Measurements from ENCODE around the gene LTA4H. TPM values are rescaled to one million over a fixed set of nuclear protein-coding genes. Genes with fewer than 3 reads are reported as not detected.

The LTA4H gene
- total RNA-seq, 1 donor from 2014 or later, result 567 TPM

DNA sequence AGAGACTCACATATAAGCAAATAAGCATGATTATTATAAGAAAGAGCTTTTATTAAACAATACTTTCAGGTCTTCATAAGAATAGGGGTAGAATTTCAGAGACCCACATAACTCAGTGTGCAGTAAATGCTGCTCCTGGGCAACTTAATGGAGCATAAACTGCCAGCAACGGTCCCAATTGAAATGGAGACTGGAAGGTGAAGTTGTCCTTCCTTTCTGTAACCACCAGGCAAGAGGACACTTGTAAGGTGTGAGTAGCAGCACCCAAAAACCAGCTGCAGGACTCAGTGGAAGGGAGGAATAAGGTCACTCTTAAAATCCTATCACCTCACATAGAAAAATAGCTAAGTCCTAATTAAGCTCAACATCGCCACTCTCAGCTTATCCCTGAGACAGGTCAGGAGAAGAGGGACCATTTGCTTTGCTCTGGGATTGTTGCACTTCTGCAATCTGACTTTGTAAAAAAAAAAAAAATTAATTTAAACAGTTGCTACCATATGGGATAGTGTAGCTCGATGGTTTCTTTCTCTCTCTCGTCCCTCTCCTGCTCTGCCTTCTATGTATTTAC is 22.7 kb upstream of the LTA4H start:
- TF ChIP-seq, protein P1, sequence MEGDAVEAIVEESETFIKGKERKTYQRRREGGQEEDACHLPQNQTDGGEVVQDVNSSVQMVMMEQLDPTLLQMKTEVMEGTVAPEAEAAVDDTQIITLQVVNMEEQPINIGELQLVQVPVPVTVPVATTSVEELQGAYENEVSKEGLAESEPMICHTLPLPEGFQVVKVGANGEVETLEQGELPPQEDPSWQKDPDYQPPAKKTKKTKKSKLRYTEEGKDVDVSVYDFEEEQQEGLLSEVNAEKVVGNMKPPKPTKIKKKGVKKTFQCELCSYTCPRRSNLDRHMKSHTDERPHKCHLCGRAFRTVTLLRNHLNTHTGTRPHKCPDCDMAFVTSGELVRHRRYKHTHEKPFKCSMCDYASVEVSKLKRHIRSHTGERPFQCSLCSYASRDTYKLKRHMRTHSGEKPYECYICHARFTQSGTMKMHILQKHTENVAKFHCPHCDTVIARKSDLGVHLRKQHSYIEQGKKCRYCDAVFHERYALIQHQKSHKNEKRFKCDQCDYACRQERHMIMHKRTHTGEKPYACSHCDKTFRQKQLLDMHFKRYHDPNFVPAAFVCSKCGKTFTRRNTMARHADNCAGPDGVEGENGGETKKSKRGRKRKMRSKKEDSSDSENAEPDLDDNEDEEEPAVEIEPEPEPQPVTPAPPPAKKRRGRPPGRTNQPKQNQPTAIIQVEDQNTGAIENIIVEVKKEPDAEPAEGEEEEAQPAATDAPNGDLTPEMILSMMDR (IDR thresholded peaks at IDR 0.05), result no peak
- intact Hi-C loops (cut with DNase I), result no loop called here
- Histone ChIP-seq H3K4me3 (no peak overlapping the region), H3K36me3 (no peaks in the 10 kb centered on the region), H3K4me1 (peaks cover 9% of the 10 kb centered on the region), H3K27ac (no peak overlapping the region), H3K27me3 (ENCODE audit: low read depth) (no peaks in the 10 kb centered on the region), H3K9me3 (no peaks in the 10 kb centered on the region)
- ATAC-seq, result peak in 1 of 2 donors; percentile 49
- DNase-seq, result no peak

DNA sequence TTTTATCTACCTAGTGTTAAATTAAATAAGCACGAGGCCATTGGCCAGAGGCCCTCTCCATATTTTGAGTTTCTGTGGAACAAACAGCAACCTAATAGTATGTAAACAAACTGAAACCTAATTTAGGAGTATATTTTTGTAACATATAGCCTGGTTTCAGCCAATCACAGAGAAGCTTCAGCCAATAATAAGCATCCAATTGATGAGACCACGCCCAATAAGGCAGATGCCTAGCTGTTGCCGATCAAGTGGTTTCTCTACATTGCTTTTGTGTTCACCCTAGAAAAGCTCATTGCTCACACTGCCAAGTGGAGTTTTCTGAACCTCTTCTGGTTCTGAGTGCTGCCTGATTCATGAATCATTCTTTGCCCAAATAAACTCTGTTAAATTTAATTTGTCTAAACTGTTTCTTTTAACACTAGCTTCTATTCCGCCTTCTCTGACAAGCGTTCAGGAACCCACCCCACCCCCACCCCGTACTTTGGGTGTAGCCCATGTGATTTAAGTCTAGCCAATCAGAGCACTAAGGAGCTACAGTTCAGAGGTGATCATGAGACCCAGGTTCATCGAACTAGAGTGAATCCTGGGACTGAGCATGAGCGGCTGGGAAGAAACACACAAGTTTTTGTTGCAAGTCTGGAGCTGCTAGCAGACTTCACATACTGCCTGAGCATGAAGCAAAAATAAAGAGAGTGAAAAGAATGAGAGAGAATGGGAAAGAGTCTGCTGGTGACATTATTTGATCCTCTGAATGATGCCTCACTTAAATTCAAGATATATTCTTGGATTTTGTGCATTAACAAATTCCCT is 21.5 kb upstream of the LTA4H start:
- Histone ChIP-seq H3K27me3 (ENCODE audit: low read depth) (no peaks in the 10 kb centered on the region), H3K27ac (no peak overlapping the region), H3K9me3 (no peaks in the 10 kb centered on the region), H3K4me3 (no peak overlapping the region), H3K36me3 (no peaks in the 10 kb centered on the region), H3K4me1 (peaks cover 3% of the 10 kb centered on the region)
- TF ChIP-seq, protein P1 (IDR thresholded peaks at IDR 0.05), result no peak
- no peak for DNase-seq
- intact Hi-C loops (cut with DNase I), result no loop called here
- ATAC-seq, result no peak

DNA sequence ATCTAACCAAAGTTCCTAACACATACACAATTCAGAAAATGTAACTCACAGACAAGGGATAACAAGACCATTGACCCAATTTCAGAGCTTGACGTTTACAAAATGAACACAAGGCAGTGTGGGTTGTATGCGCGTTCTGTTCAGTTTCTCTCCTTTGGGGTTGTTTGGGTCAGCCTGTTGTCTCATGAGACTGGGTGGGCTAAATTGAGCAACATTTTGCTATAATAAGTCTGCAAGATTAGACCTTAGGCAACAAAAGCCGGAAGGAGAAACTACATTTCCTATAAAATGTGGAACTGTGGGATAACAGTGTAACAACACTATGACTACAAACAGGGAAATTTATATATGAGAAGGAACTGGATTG is 18.8 kb upstream of the LTA4H start:
- intact Hi-C loops (cut with DNase I), result no loop called here

DNA sequence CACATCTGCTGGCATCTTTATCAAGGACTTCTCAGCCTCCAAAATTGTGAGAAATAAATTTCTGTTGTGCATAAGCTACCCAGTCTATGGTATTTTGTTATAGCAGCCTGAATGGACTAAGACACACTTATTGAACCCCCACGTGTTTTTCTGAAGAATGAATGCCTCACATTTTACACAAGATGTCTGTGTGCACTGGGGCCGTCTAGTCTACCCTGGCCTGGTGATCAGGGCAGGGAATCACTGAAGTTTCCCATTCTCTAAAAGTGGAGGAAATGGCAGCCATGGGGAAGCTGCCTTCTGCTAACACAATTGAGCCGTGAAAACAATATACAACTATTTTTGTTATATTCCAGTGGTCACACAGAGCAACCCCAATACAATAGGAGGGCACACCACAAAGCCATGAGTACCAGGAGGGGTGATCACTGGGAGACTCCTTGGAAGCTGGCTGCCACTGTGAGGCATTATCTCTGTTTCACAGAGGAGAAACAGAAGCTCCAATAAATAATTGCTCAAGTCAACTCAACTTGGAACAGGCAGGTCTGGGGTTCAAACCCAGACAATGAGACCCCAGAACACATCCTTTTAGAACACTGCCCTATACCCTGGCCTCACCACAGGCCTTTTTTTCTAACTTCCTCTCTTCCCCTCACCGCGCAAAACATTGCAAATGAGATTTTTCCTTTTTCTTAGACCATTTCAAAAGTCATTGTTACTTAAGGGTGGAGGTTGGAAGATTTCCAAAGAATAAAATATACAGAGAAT is 18.3 kb upstream of the LTA4H start:
- Histone ChIP-seq H3K27ac (peak overlapping the region; percentile 44), H3K9me3 (no peaks in the 10 kb centered on the region), H3K36me3 (no peaks in the 10 kb centered on the region), H3K4me1 (peaks cover 13% of the 10 kb centered on the region), H3K27me3 (ENCODE audit: low read depth) (no peaks in the 10 kb centered on the region), H3K4me3 (no peak overlapping the region)
- no peak for DNase-seq
- peak; percentile 62 to 74 for ATAC-seq
- intact Hi-C loops (cut with DNase I), result no loop called here
- TF ChIP-seq, protein P1 (IDR thresholded peaks at IDR 0.05), result no peak

More for the DNA sequence above, 18.8 kb upstream of the LTA4H start:
- peak; percentile 68 to 81 for ATAC-seq
- Histone ChIP-seq H3K4me1 (peaks cover 7% of the 10 kb centered on the region), H3K9me3 (no peaks in the 10 kb centered on the region), H3K4me3 (no peak overlapping the region), H3K27ac (peak overlapping the region; percentile 44), H3K27me3 (ENCODE audit: low read depth) (no peaks in the 10 kb centered on the region), H3K36me3 (no peaks in the 10 kb centered on the region)
- no peak for DNase-seq
- TF ChIP-seq, protein P1 (IDR thresholded peaks at IDR 0.05), result no peak

DNA sequence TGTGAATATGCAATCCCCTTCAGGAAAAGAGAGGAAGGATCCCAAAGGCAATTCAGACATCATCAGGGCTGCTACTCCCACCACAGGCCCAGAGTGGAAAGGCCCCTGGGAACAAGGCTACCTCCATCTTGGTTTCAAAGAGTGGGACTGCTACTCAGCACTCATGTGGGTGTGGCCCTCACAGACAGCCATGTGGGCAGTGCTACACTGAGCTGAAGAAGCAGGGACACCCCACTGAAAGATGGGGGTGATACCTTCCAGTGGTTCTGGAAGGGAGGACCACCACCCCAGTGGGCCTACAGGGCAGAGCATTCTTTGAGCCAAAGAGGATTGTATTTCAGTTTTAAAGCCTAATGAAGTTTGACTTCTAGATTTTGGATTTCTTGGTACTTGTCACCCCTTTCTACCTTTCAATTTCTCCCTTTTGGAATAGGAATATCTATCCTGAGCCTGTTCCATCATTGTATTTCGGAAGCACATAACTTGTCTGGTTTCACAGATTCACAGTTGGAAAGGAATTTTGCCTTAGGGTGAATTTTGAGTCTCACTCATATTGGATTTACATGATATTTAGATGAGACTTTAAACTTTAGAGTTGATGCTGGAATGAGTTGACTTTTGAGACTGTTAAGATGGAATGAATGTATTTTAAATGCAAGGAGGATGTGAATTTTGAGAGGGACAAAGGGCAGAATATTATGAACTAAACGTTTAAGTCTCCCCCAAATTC is 16.5 kb upstream of the LTA4H start:
- DNase-seq (no peak), ATAC-seq (no peak)
- Histone ChIP-seq H3K4me3 (no peak overlapping the region), H3K27ac (no peak overlapping the region), H3K9me3 (no peaks in the 10 kb centered on the region), H3K27me3 (ENCODE audit: low read depth) (no peaks in the 10 kb centered on the region), H3K4me1 (peaks cover 29% of the 10 kb centered on the region), H3K36me3 (no peaks in the 10 kb centered on the region)
- intact Hi-C loops (cut with DNase I), result no loop called here
- TF ChIP-seq, protein P1 (IDR thresholded peaks at IDR 0.05), result no peak
